Thoracic aorta (tissue), 2 donors: ENCODE results near the gene MRPS35. TPM values are rescaled to one million over a fixed set of nuclear protein-coding genes. Genes with fewer than 3 reads are reported as not detected.

ENCODE experiments used
- ATAC-seq: fragments of 150-250 bp; one replicate; pipeline ENCODE4 v1.8.0; 2017; ENCODE audit warnings: low read depth; ENCODE audit not compliant: insufficient number of reproducible peaks, low FRiP score
- DNase-seq: peaks from one replicate; pipeline ENCODE4 v3.0.0-alpha.2; 2020; ENCODE audit warnings: low spot score
- H3K27ac ChIP-seq, 2 donors: fragments of 200-600 bp; sonication (generic); 1 replicate in 1 of 2; 2 replicates in 1 of 2; pipeline ENCODE4 v1.5.1; 2016; ENCODE audit warnings: mild to moderate bottlenecking in 2 of 2, moderate library complexity in 2 of 2
- H3K27me3 ChIP-seq: fragments of 200-600 bp; sonication (generic); replicated peaks from 2 replicates; pipeline ENCODE4 v1.6.0; 2016; ENCODE audit warnings: mild to moderate bottlenecking; ENCODE audit not compliant: insufficient read depth
- H3K36me3 ChIP-seq: fragments of 200-600 bp; sonication (generic); one replicate; pipeline ENCODE4 v1.5.1; 2016
- H3K4me1 ChIP-seq, 2 donors: fragments of 200-600 bp; sonication (generic); 1 replicate in 1 of 2; 2 replicates in 1 of 2; pipeline versions ENCODE4 v1.5.1 to v1.6.0; 2016; ENCODE audit warnings: low read depth in 2 of 2, mild to moderate bottlenecking in 1 of 2; ENCODE audit not compliant: control insufficient read depth in 1 of 2
- H3K4me3 ChIP-seq: fragments of 200-600 bp; sonication (generic); 2 replicates; pipeline ENCODE4 v1.5.1; 2016; ENCODE audit warnings: mild to moderate bottlenecking
- H3K9me3 ChIP-seq: fragments of 200-600 bp; sonication (generic); 2 replicates; pipeline ENCODE4 v1.5.1; 2016
- CTCF ChIP-seq: fragments of 200-600 bp; sonication (generic); IDR thresholded peaks from one replicate; pipeline ENCODE4 v1.5.1; 2019; ENCODE audit warnings: antibody characterized with exemption
- total RNA-seq, 2 donors: library from RNA; depleted of rRNA; stranded (reverse); fragments of >200 nt; gene quantifications; one replicate each; pipeline versions ENCODE4 v1.1.0 to v1.2.3, GENCODE V29; 2016

The MRPS35 gene
- 10 to 100 TPM; 32.7 to 55.9 TPM for total RNA-seq

GRCh38 chr12:27710592-27711316, at the start of gene MRPS35:
Gene MRPS35 (plus strand): TSS chr12:27710832. CDS start chr12:27710844, 12 bp downstream.
- TF ChIP-seq CTCF: no peak
- DNase-seq (peak; percentile 64), ATAC-seq (peak; percentile 95)

GRCh38 chr12:27665704-27666103, 44.9 kb upstream of the MRPS35 start:
- peak overlapping the region in 1 of 2 donors; percentile 85 for H3K27ac ChIP-seq
- H3K4me1 ChIP-seq: peaks cover 15 to 41% of the 10 kb centered on the region in 2 donors
- ATAC-seq: no peak
- DNase-seq: no peak
- no peak overlapping the region for H3K4me3 ChIP-seq
- no peaks in the 10 kb centered on the region for H3K9me3 ChIP-seq
- H3K36me3 ChIP-seq: peaks cover 15% of the 10 kb centered on the region
- no peak for TF ChIP-seq CTCF
- no peaks in the 10 kb centered on the region for H3K27me3 ChIP-seq

More at GRCh38 chr12:27710592-27711316, at the start of gene MRPS35:
- peak within 1 kb of the TSS; percentile 81 to 86 for H3K27ac ChIP-seq
- H3K36me3 ChIP-seq: peaks cover 6% of the 10 kb centered on the region
- H3K4me1 ChIP-seq: peaks cover 7 to 22% of the 10 kb centered on the region in 2 donors
- H3K4me3 ChIP-seq: peak within 1 kb of the TSS; percentile 85
- H3K27me3 ChIP-seq: no peaks in the 10 kb centered on the region
- H3K9me3 ChIP-seq: no peaks in the 10 kb centered on the region

GRCh38 chr12:27666510-27666909, 44.1 kb upstream of the MRPS35 start:
- DNase-seq (no peak), ATAC-seq (no peak)
- Histone ChIP-seq H3K4me1 (peaks cover 15 to 46% of the 10 kb centered on the region in 2 donors), H3K9me3 (no peaks in the 10 kb centered on the region), H3K27me3 (no peaks in the 10 kb centered on the region), H3K27ac (peak overlapping the region; percentile 58 to 85), H3K36me3 (peaks cover 12% of the 10 kb centered on the region), H3K4me3 (no peak overlapping the region)
- TF ChIP-seq CTCF: no peak

GRCh38 chr12:27667540-27667939, 43.1 kb upstream of the MRPS35 start:
- Histone ChIP-seq H3K4me1 (peaks cover 19 to 56% of the 10 kb centered on the region in 2 donors), H3K9me3 (no peaks in the 10 kb centered on the region), H3K27ac (peak overlapping the region; percentile 58 to 85), H3K27me3 (no peaks in the 10 kb centered on the region), H3K36me3 (peaks cover 12% of the 10 kb centered on the region), H3K4me3 (no peak overlapping the region)
- ATAC-seq (peak; percentile 58), DNase-seq (peak; percentile 63)
- no peak for TF ChIP-seq CTCF

GRCh38 chr12:27672051-27672450, 38.6 kb upstream of the MRPS35 start:
- Histone ChIP-seq H3K9me3 (no peaks in the 10 kb centered on the region), H3K27ac (peak overlapping the region; percentile 73 to 82), H3K36me3 (peaks cover 10% of the 10 kb centered on the region), H3K4me1 (peaks cover 16 to 57% of the 10 kb centered on the region in 2 donors), H3K27me3 (no peaks in the 10 kb centered on the region), H3K4me3 (no peak overlapping the region)
- no peak for DNase-seq
- ATAC-seq: no peak
- no peak for TF ChIP-seq CTCF
